Colonic mucosa (tissue), 4 donors: ENCODE data around the gene FZR1. TPM values are rescaled to one million over a fixed set of nuclear protein-coding genes. Genes with fewer than 3 reads are reported as not detected.
A peak's percentile ranks its signal among the peaks of the same experiment; 100 is the strongest.
"Not testable (repeated sequence)": the region's sequence is repeated elsewhere in the genome, so short reads cannot be mapped to it uniquely, and the experiment has no call there.

ENCODE experiments used
- DNase-seq: peaks from one replicate; pipeline ENCODE4 v3.0.0-alpha.2; 2020
- H3K27ac ChIP-seq: fragments of 200-600 bp; one replicate; pipeline ENCODE4 v1.8.0; 2021
- H3K27me3 ChIP-seq: fragments of 200-600 bp; one replicate; pipeline ENCODE4 v1.8.0; 2021
- H3K36me3 ChIP-seq: fragments of 200-600 bp; one replicate; pipeline ENCODE4 v1.8.0; 2021
- H3K4me1 ChIP-seq: fragments of 200-600 bp; one replicate; pipeline ENCODE4 v1.8.0; 2021; ENCODE audit warnings: mild to moderate bottlenecking
- H3K4me3 ChIP-seq: fragments of 200-600 bp; one replicate; pipeline ENCODE4 v1.8.0; 2021
- H3K9ac ChIP-seq, 2 donors: one replicate each; pipeline ENCODE4 v1.7.0; 2013; ENCODE audit warnings: control low read depth in 2 of 2, low read depth in 2 of 2, low read length in 2 of 2
- H3K9me3 ChIP-seq: fragments of 200-600 bp; one replicate; pipeline ENCODE4 v1.8.0; 2021
- CTCF ChIP-seq: fragments of 200-600 bp; IDR thresholded peaks from one replicate; pipeline ENCODE4 v1.8.0; 2022; ENCODE audit warnings: antibody characterized with exemption, mild to moderate bottlenecking
- intact Hi-C: fragments of 100-400 bp; cut with DNase I; formaldehyde crosslinking; loops from one replicate; pipeline ENCODE4 v1.14.1; 2022
- total RNA-seq, 2 donors: library from RNA; stranded (reverse); fragmentation: NEBNext Ultra II Directional in 1 of 2; extraction: Animal tissue kit (Norgen Biotek cat#: 25700) in 1 of 2; gene quantifications; one replicate each; pipeline ENCODE4 v1.2.1, GENCODE V29; 2021
- donor health status: healthy.
- donor health status: DM: no; HTN: no; CAD: no.
- donor health status: DM: no; HTN: no; CAD: no.

Gene FZR1
- total RNA-seq, 2 donors from 2014 or later = 45.8 to 62.5 TPM

- no peak for TF ChIP-seq CTCF
- peaks cover 6% of the 10 kb centered on the region for H3K27me3 ChIP-seq
- intact Hi-C loops = no loop called here
- peaks cover 10% of the 10 kb centered on the region for H3K4me1 ChIP-seq
- peak overlapping the region; percentile 36 for H3K27ac ChIP-seq
- no peaks in the 10 kb centered on the region for H3K36me3 ChIP-seq
- H3K9me3 ChIP-seq = no peaks in the 10 kb centered on the region
- H3K9ac ChIP-seq = no peak overlapping the region
- H3K4me3 ChIP-seq = no peak overlapping the region
- DNase-seq = no peak
These were observed 74.2 kb downstream of the FZR1 start for GRCh38 chr19:3580156-3580934.

- H3K36me3 ChIP-seq, DNase-seq, intact Hi-C loops, H3K27ac ChIP-seq, H3K4me3 ChIP-seq, H3K9me3 ChIP-seq, H3K9ac ChIP-seq, H3K4me1 ChIP-seq: not testable (repeated sequence)
- H3K27me3 ChIP-seq = peaks cover 10% of the 10 kb centered on the region
These were observed 75.7 kb downstream of the FZR1 start for GRCh38 chr19:3581792-3582191.

- H3K36me3 ChIP-seq, intact Hi-C loops, H3K9ac ChIP-seq, DNase-seq, H3K27ac ChIP-seq, H3K4me1 ChIP-seq, H3K4me3 ChIP-seq, H3K9me3 ChIP-seq: not testable (repeated sequence)
- H3K27me3 ChIP-seq = peaks cover 10% of the 10 kb centered on the region
These were observed 78.1 kb downstream of the FZR1 start for GRCh38 chr19:3584036-3584802.

- peak within 1 kb of the TSS in 1 of 2 donors; percentile 43 for H3K9ac ChIP-seq
- H3K4me3 ChIP-seq = peak within 1 kb of the TSS; percentile 17
- no peak for TF ChIP-seq CTCF
- no peak for DNase-seq
- intact Hi-C loops = no loop called here
- no peaks in the 10 kb centered on the region for H3K9me3 ChIP-seq
- H3K4me1 ChIP-seq = no peaks in the 10 kb centered on the region
- no peak within 1 kb of the TSS for H3K27ac ChIP-seq
- no peaks in the 10 kb centered on the region for H3K36me3 ChIP-seq
- H3K27me3 ChIP-seq = peaks cover 10% of the 10 kb centered on the region
These were observed 79.4 kb downstream of the FZR1 start, which contains the start of gene GIPC3 for GRCh38 chr19:3585301-3586126. GIPC3 (plus strand) TSS chr19:3585478; CDS start chr19:3585598, 120 bp downstream.

GRCh38 chr19:3586127-3586626 lies 80.1 kb downstream of the FZR1 start:
- Histone ChIP-seq H3K36me3 (no peaks in the 10 kb centered on the region), H3K9ac (no peak overlapping the region), H3K27ac (no peak overlapping the region), H3K4me3 (no peak overlapping the region), H3K4me1 (no peaks in the 10 kb centered on the region), H3K27me3 (peaks cover 10% of the 10 kb centered on the region), H3K9me3 (no peaks in the 10 kb centered on the region)
- no peak for DNase-seq
- intact Hi-C loops = no loop called here
- TF ChIP-seq CTCF = no peak
